PFSK-1 (cell line): ENCODE measurements around the gene TRMT6.

Source experiments
- FOXP2 ChIP-seq: optimal IDR thresholded peaks from 2 replicates; pipeline ENCODE3; 2011; ENCODE audit warnings: borderline replicate concordance, control low read depth, inconsistent platforms; ENCODE audit not compliant: insufficient read depth; ENCODE audit errors: extremely low read length, extremely low read depth
- POLR2AphosphoS5 ChIP-seq: IDR thresholded peaks from 2 replicates; pipeline ENCODE4 v1.6.1; 2012; ENCODE audit warnings: low read depth, mild to moderate bottlenecking, control low read depth, low read length, moderate library complexity
- TAF1 ChIP-seq: IDR thresholded peaks from 2 replicates; pipeline ENCODE4 v1.6.1; 2012; ENCODE audit warnings: low read length, control low read depth, borderline replicate concordance; ENCODE audit not compliant: insufficient read depth
- TF ChIP-seq, protein P1 (sequence below), 2 experiments: IDR thresholded peaks; 2 replicates each; pipeline versions ENCODE4 v1.6.1 to v1.8.0; 2011 to 2012; ENCODE audit warnings: low read depth in 2 of 2, low read length in 2 of 2, control low read depth in 1 of 2, inconsistent platforms in 1 of 2, mild to moderate bottlenecking in 1 of 2, moderate library complexity in 1 of 2; ENCODE audit not compliant: insufficient read depth in 1 of 2

DNA sequence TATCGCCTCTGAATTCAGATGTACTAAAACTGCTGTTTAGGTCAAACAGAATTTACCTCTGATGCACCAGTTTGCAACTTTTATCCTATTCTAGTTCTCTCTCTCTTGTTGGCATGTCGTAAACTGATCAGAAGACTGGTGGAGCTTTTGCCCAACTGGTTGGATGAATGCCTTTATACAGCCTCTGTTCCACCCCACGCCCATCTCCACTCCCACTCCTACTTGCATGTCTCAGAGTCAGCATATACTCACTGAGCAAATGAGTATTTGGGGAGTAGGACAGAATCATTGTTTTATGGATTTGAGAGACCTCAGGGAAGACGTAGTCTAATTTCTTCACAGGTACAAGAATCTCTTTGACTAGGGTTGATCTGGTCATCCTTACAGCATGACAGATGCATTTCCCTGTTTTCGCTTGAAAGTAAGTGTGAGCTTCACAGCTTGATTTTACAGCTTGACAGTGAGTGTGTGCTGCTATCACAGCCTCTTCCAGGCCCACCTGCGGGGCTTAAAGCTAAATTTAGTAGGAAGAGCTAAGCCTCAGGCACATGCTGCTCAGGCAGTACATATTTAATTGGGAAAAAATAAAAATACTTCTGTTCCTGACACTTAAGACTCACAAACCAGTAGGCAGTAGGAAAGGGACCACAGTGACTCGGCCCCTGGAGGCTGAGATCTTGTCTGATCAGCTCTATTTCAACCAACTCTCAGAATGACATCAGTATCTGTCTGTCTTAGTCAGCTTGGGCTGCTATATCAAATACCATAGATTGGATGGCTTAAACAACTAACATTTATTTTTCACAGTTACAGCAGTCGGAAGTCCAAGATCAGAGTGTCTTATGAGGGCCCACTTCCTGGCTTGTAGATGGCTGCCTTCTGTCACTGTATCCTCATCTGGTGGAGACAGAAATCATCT is 30.4 kb downstream of the TRMT6 start:
- TF ChIP-seq TAF1 (no peak), POLR2AphosphoS5 (no peak), FOXP2 (no peak)
- TF ChIP-seq, protein P1, sequence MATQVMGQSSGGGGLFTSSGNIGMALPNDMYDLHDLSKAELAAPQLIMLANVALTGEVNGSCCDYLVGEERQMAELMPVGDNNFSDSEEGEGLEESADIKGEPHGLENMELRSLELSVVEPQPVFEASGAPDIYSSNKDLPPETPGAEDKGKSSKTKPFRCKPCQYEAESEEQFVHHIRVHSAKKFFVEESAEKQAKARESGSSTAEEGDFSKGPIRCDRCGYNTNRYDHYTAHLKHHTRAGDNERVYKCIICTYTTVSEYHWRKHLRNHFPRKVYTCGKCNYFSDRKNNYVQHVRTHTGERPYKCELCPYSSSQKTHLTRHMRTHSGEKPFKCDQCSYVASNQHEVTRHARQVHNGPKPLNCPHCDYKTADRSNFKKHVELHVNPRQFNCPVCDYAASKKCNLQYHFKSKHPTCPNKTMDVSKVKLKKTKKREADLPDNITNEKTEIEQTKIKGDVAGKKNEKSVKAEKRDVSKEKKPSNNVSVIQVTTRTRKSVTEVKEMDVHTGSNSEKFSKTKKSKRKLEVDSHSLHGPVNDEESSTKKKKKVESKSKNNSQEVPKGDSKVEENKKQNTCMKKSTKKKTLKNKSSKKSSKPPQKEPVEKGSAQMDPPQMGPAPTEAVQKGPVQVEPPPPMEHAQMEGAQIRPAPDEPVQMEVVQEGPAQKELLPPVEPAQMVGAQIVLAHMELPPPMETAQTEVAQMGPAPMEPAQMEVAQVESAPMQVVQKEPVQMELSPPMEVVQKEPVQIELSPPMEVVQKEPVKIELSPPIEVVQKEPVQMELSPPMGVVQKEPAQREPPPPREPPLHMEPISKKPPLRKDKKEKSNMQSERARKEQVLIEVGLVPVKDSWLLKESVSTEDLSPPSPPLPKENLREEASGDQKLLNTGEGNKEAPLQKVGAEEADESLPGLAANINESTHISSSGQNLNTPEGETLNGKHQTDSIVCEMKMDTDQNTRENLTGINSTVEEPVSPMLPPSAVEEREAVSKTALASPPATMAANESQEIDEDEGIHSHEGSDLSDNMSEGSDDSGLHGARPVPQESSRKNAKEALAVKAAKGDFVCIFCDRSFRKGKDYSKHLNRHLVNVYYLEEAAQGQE (IDR thresholded peaks at IDR 0.05; ENCODE audit: insufficient read depth in 1 of 2, low read depth in 2 of 2, low read length in 2 of 2) = no peak
